HEK293 (cell line): ENCODE data around the gene PLAU.

Experiments
- CTCF ChIA-PET: fragments of 350-600 bp; formaldehyde crosslinking; extraction: SDS; loops from one replicate; lab custom pipeline; 2021; ENCODE audit warnings: antibody characterized with exemption; lab: Yijun Ruan, JAX
- POLR2A ChIA-PET: fragments of 300-600 bp; formaldehyde crosslinking; extraction: SDS; loops from one replicate; lab custom pipeline; 2020; ENCODE audit warnings: antibody characterized with exemption, inconsistent platforms; lab: Yijun Ruan, JAX
- H3K27ac ChIP-seq: fragments of 200-500 bp; sonication (Bioruptor generic); 2 replicates; pipeline ENCODE4 v1.5.1; 2014; ENCODE audit warnings: low read depth, low read length, control low read depth, inconsistent platforms; ENCODE audit errors: extremely low read depth
- H3K36me3 ChIP-seq, 2 experiments: fragments of 200-500 bp in 1 of 2; sonication (Bioruptor generic) in 1 of 2; 1 replicate in 1 of 2; 2 replicates in 1 of 2; pipeline ENCODE4 v1.5.1; 2014 to 2017; ENCODE audit warnings: inconsistent platforms in 2 of 2, low read length in 2 of 2; ENCODE audit not compliant: control insufficient read depth in 2 of 2, insufficient read depth in 1 of 2
- H3K4me1 ChIP-seq: fragments of 200-500 bp; sonication (Bioruptor generic); 2 replicates; pipeline ENCODE4 v1.5.1; 2014; ENCODE audit warnings: mild to moderate bottlenecking, low read length, inconsistent platforms; ENCODE audit not compliant: control insufficient read depth, insufficient read depth
- H3K4me3 ChIP-seq: 2 replicates; pipeline ENCODE4 v1.5.1; 2011; ENCODE audit warnings: low read depth, mild to moderate bottlenecking, control low read depth, low read length, moderate library complexity
- H3K9me3 ChIP-seq: fragments of 200-500 bp; sonication (Bioruptor generic); 2 replicates; pipeline ENCODE4 v1.5.1; 2014; ENCODE audit warnings: low read depth, low read length, inconsistent platforms; ENCODE audit not compliant: control insufficient read depth, insufficient read depth
- EGR2 ChIP-seq: fragments of 450-650 bp; formaldehyde crosslinking; IDR thresholded peaks from 2 replicates; pipeline ENCODE4 v1.5.1; 2016; ENCODE audit warnings: low read depth, missing biosample characterization, missing genetic modification characterization
- KLF9 ChIP-seq: fragments of 450-650 bp; formaldehyde crosslinking; IDR thresholded peaks from 2 replicates; pipeline ENCODE4 v1.5.1; 2016; ENCODE audit warnings: missing biosample characterization, missing genetic modification characterization, low read depth
- PRDM1 ChIP-seq: fragments of 450-650 bp; formaldehyde crosslinking; IDR thresholded peaks from 2 replicates; pipeline ENCODE4; 2016; ENCODE audit warnings: missing biosample characterization, missing genetic modification characterization
- RBAK ChIP-seq: fragments of 450-650 bp; formaldehyde crosslinking; IDR thresholded peaks from 2 replicates; pipeline ENCODE4 v1.5.1; 2016; ENCODE audit warnings: missing biosample characterization, missing genetic modification characterization
- SP2 ChIP-seq: fragments of 450-650 bp; formaldehyde crosslinking; IDR thresholded peaks from 2 replicates; pipeline ENCODE4 v1.5.1; 2016; ENCODE audit warnings: missing biosample characterization, missing genetic modification characterization
- YY1 ChIP-seq: fragments of 450-650 bp; formaldehyde crosslinking; IDR thresholded peaks from 2 replicates; pipeline ENCODE4 v1.5.1; 2018; ENCODE audit warnings: missing biosample characterization, missing genetic modification characterization
- ZBTB21 ChIP-seq: fragments of 450-650 bp; formaldehyde crosslinking; IDR thresholded peaks from 2 replicates; pipeline ENCODE4 v1.5.1; 2017; ENCODE audit warnings: missing biosample characterization, missing genetic modification characterization
- ZNF140 ChIP-seq: fragments of 450-650 bp; formaldehyde crosslinking; IDR thresholded peaks from 2 replicates; pipeline ENCODE4 v1.5.1; 2016; ENCODE audit warnings: missing biosample characterization, missing genetic modification characterization
- ZNF169 ChIP-seq: fragments of 450-650 bp; formaldehyde crosslinking; IDR thresholded peaks from 2 replicates; pipeline ENCODE4 v1.5.1; 2016; ENCODE audit warnings: missing biosample characterization, missing genetic modification characterization
- ZNF2 ChIP-seq: fragments of 450-650 bp; formaldehyde crosslinking; IDR thresholded peaks from 2 replicates; pipeline ENCODE4 v1.5.1; 2016; ENCODE audit warnings: missing biosample characterization, missing genetic modification characterization
- ZNF26 ChIP-seq: fragments of 450-650 bp; formaldehyde crosslinking; IDR thresholded peaks from 2 replicates; pipeline ENCODE4 v1.5.1; 2016; ENCODE audit warnings: missing biosample characterization, missing genetic modification characterization
- ZNF274 ChIP-seq, 2 experiments: fragments of 200-500 bp in 1 of 2; fragments of 450-650 bp in 1 of 2; sonication (Bioruptor generic) in 1 of 2; formaldehyde crosslinking in 1 of 2; IDR thresholded peaks; 2 replicates each; pipeline versions ENCODE4 v1.5.1 to v1.6.1; 2014 to 2016; ENCODE audit warnings: borderline replicate concordance in 1 of 2, inconsistent platforms in 1 of 2, low read length in 1 of 2, missing biosample characterization in 1 of 2, missing genetic modification characterization in 1 of 2
- ZNF280C ChIP-seq: fragments of 450-650 bp; formaldehyde crosslinking; IDR thresholded peaks from 2 replicates; pipeline ENCODE4 v1.5.1; 2016; ENCODE audit warnings: missing biosample characterization, missing genetic modification characterization
- ZNF335 ChIP-seq: fragments of 450-650 bp; formaldehyde crosslinking; conservative IDR thresholded peaks from 2 replicates; pipeline ENCODE4 v1.5.1; 2016; ENCODE audit warnings: missing biosample characterization, missing genetic modification characterization
- ZNF391 ChIP-seq: fragments of 450-650 bp; formaldehyde crosslinking; IDR thresholded peaks from 2 replicates; pipeline ENCODE4 v1.5.1; 2016; ENCODE audit warnings: low read depth, missing biosample characterization, missing genetic modification characterization, borderline replicate concordance
- ZNF514 ChIP-seq: fragments of 450-650 bp; formaldehyde crosslinking; IDR thresholded peaks from 2 replicates; pipeline ENCODE4 v1.5.1; 2016; ENCODE audit warnings: missing biosample characterization, missing genetic modification characterization
- ZNF560 ChIP-seq: fragments of 450-650 bp; formaldehyde crosslinking; IDR thresholded peaks from 2 replicates; pipeline ENCODE4 v1.5.1; 2017; ENCODE audit warnings: missing biosample characterization, missing genetic modification characterization, borderline replicate concordance
- ZNF561 ChIP-seq: fragments of 450-650 bp; IDR thresholded peaks from 2 replicates; pipeline ENCODE4 v1.5.1; 2018; ENCODE audit warnings: missing biosample characterization, missing genetic modification characterization, borderline replicate concordance
- ZNF585B ChIP-seq: fragments of 450-650 bp; formaldehyde crosslinking; IDR thresholded peaks from 2 replicates; pipeline ENCODE4 v1.5.1; 2016; ENCODE audit warnings: missing biosample characterization, missing genetic modification characterization
- ZNF596 ChIP-seq: fragments of 450-650 bp; IDR thresholded peaks from 2 replicates; pipeline ENCODE4 v1.5.0; 2018; ENCODE audit warnings: missing biosample characterization, mild to moderate bottlenecking, missing genetic modification characterization, moderate library complexity
- ZNF639 ChIP-seq: fragments of 450-650 bp; formaldehyde crosslinking; IDR thresholded peaks from 2 replicates; pipeline ENCODE4 v1.5.1; 2016; ENCODE audit warnings: missing biosample characterization, missing genetic modification characterization
- ZNF670 ChIP-seq: fragments of 450-650 bp; formaldehyde crosslinking; IDR thresholded peaks from 2 replicates; pipeline ENCODE4 v1.5.1; 2016; ENCODE audit warnings: missing biosample characterization, missing genetic modification characterization, low read depth
- ZNF677 ChIP-seq: fragments of 450-650 bp; IDR thresholded peaks from 2 replicates; pipeline ENCODE4 v1.5.0; 2018; ENCODE audit warnings: missing biosample characterization, mild to moderate bottlenecking, missing genetic modification characterization, moderate library complexity
- ZNF777 ChIP-seq: fragments of 450-650 bp; formaldehyde crosslinking; IDR thresholded peaks from 2 replicates; pipeline ENCODE4 v1.5.1; 2017; ENCODE audit warnings: missing biosample characterization, missing genetic modification characterization, borderline replicate concordance
- ZNF837 ChIP-seq: fragments of 450-650 bp; formaldehyde crosslinking; IDR thresholded peaks from 2 replicates; pipeline ENCODE4 v1.5.1; 2016; ENCODE audit warnings: missing biosample characterization, missing genetic modification characterization
- ZSCAN23 ChIP-seq: fragments of 450-650 bp; formaldehyde crosslinking; IDR thresholded peaks from 2 replicates; pipeline ENCODE4 v1.5.1; 2016; ENCODE audit warnings: missing biosample characterization, missing genetic modification characterization
- TF ChIP-seq, protein P1 (sequence below): fragments of 450-650 bp; formaldehyde crosslinking; optimal IDR thresholded peaks from 2 replicates; pipeline ENCODE3; 2016; ENCODE audit warnings: missing biosample characterization, mild to moderate bottlenecking, missing genetic modification characterization
- TF ChIP-seq, protein P2 (sequence below): fragments of 450-650 bp; formaldehyde crosslinking; IDR thresholded peaks from 2 replicates; pipeline ENCODE4 v1.5.1; 2016; ENCODE audit warnings: missing biosample characterization, missing genetic modification characterization

PLAU gene

GRCh38 chr10:73965890-73966768 is 55.2 kb downstream of the PLAU start:
- H3K9me3 ChIP-seq = no peaks in the 10 kb centered on the region
- H3K36me3 ChIP-seq = no peaks in the 10 kb centered on the region
- CTCF ChIA-PET = interaction anchor here (0.6 to 3.3 kb wide), 8 partner anchors 9 to 87 kb away, joined by 3 to 16 read pairs (median 3); no protein-coding TSS in a partner anchor
- peaks cover 14% of the 10 kb centered on the region for H3K4me1 ChIP-seq
- peak overlapping the region; percentile 90 for H3K27ac ChIP-seq
- H3K4me3 ChIP-seq = peak overlapping the region; percentile 2
- POLR2A ChIA-PET = interaction anchor here (0.6 to 1.7 kb wide), 7 partner anchors 8 to 85 kb away, joined by 3 to 12 read pairs (median 3); partner anchors contain the start of gene VCL
- TF ChIP-seq ZBTB21 (peak; percentile 75), SP2 (tag by site-specific recombination) (peak; percentile 50), ZNF140 (no peak), ZNF837 (tag by site-specific recombination) (no peak), ZNF777 (tag by site-specific recombination) (no peak), PRDM1 (tag by site-specific recombination) (peak; percentile 95), YY1 (tag by site-specific recombination) (no peak), ZNF335 (tag by site-specific recombination) (peak; percentile 52), ZNF560 (tag by site-specific recombination) (no peak), ZNF280C (no peak), ZNF677 (tag by site-specific recombination) (no peak), ZNF670 (no peak), ZNF585B (no peak), ZNF561 (tag by site-specific recombination) (peak; percentile 57; the same call in 1 of the 2 replicates), ZNF169 (tag by site-specific recombination) (no peak), KLF9 (tag by site-specific recombination) (peak; percentile 15; the same call in 1 of the 2 replicates), RBAK (no peak), EGR2 (0 out of 2 replicates have a peak, but pooled peaks have one; percentile 4), ZNF26 (tag by site-specific recombination) (no peak), ZNF274 (IDR thresholded peaks at IDR 0.05; ENCODE audit: low read length) (no peak), ZNF274 (tag by site-specific recombination; IDR thresholded peaks at IDR 0.05; ENCODE audit: borderline replicate concordance) (no peak), ZNF2 (peak; percentile 76), ZNF596 (tag by site-specific recombination) (no peak), ZNF514 (tag by site-specific recombination) (no peak), ZNF391 (tag by site-specific recombination) (0 out of 2 replicates have a peak, but pooled peaks have one; percentile 8), ZNF639 (peak; percentile 72), ZSCAN23 (tag by site-specific recombination) (peak; percentile 85; the same call in 1 of the 2 replicates)
- TF ChIP-seq, protein P1, sequence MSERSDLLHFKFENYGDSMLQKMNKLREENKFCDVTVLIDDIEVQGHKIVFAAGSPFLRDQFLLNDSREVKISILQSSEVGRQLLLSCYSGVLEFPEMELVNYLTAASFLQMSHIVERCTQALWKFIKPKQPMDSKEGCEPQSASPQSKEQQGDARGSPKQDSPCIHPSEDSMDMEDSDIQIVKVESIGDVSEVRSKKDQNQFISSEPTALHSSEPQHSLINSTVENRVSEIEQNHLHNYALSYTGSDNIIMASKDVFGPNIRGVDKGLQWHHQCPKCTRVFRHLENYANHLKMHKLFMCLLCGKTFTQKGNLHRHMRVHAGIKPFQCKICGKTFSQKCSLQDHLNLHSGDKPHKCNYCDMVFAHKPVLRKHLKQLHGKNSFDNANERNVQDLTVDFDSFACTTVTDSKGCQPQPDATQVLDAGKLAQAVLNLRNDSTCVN (tag by site-specific recombination) = no peak
- TF ChIP-seq, protein P2, sequence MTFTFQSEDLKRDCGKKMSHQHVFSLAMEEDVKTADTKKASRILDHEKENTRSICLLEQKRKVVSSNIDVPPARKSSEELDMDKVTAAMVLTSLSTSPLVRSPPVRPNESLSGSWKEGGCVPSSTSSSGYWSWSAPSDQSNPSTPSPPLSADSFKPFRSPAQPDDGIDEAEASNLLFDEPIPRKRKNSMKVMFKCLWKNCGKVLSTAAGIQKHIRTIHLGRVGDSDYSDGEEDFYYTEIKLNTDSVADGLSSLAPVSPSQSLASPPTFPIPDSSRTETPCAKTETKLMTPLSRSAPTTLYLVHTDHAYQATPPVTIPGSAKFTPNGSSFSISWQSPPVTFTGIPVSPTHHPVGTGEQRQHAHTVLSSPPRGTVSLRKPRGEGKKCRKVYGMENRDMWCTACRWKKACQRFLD (tag by site-specific recombination) = no peak
